Activated gamma-delta T cell treated with Interleukin-2 at 50 U/mL for 16 hours (primary cell): ENCODE data around the gene SUN3.

Experiments
- DNase-seq: peaks from one replicate; pipeline ENCODE4 v3.0.0-alpha.2; 2020

SUN3 gene

DNA sequence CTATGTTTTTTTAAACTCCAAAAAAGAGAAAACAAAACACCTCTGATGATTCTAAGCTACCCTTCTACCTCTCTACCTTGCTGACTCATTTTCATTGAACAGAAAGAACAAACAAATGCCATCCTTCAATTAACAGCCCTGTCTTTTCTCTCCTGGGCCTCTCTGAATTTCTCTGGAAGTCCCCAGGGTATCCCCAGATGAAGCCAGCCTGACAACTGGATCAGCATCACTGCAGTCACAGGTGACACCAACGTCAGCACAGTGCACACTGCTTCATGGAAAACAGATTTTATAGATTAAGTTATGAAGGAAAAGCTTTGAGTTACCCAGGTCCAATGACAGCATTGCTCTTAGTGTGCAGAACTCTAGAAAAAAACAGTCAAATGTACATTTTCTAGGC lies 55.2 kb downstream of the SUN3 start:
- no peak for DNase-seq

DNA sequence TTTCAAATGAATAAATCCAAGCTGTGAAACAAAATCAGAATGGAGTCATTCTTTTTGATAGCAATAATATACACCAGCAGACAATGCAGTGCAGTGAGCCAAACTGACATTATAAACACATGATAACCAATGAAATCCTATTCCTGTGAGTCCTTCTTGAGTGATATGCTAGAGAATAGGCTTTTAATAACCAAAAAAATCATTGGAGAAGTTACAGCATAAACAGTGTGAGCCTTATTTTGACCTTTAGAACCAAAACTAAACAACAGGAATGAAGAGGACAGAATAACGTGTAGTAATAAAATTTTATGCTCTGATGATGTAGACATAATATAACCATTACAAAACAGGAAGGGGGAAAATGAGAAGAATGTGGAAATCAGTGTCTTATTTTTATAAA lies 58.1 kb downstream of the SUN3 start:
- no peak for DNase-seq

DNA sequence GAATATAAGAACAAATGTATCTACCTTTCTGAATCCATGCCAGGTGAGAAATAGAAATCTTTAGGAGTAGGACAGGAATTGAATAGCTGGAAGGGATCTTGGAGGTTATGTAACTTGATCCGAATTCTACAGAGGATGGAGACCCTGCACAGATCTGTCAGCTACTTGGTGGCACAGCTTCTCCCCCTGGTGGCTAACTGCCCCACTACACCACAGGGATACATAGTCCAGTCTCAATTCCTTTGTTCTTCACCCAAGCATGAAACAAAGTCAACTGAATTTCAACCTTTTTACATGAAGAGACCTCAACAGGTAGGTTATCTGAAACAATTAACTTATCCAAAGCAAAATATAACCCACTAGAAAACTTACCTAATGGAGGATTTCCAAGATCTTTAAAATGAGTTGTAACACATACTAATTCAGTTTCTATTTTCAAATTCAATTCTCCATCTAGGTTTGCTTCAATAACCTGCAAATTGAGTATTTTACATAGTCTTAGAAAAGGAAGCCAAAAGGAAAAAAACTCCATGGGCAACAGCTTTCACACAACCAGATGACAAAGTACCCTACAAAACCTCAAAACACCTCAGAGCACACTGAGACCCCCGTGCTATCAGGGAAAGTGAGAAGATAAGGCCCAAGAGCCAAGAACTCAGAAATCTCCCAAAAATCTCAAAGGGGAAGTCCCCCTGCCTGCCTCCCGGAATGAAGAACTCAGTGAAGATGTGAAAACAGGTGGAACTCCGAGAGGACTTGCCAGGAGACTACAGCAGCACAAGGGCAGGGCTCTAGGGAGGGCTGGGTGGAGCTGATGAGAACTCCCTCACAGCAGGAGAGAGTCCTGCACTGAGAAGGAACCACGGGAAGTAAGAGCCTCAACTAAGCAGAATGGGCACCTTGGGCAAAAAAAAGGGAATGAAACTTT lies 59.8 kb downstream of the SUN3 start:
- peak; percentile 33 for DNase-seq

DNA sequence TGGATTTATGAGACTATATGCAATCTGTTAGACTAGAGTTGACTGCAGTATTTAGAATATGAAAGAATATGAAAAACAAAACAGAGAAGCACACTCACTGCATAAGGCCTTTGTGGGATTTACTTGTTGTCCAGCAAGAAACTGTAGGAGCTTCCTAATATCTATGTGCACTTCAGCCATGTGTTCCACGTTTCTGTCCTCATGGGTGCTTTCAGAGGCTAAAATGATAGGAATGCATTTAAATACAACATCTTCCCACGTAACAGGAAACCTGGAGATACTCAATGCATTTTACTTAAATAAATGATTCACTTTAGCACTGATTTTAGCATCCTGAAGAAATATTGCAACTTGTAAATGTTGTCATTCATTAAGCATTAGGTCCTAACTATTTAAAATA lies 61.2 kb downstream of the SUN3 start:
- no peak for DNase-seq

DNA sequence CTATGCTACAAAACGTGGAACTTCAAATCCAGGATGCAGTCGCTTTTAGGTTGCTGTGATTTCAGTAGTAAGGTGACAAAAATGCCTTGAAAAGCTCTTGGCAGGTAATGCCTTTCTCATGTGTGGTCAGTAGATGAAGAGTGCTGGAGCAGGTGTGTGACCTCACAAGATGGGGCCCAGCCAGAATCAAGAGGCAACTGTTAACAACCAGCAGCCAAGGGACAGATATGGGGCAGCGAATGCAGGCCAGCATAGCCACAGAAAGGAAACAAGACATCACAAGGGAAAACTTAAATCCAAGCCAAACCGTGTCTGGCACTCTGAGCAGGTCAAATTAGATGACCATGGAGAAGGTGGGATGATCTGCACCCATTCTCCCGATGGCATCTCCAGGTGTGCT lies 61.8 kb downstream of the SUN3 start:
- no peak for DNase-seq

DNA sequence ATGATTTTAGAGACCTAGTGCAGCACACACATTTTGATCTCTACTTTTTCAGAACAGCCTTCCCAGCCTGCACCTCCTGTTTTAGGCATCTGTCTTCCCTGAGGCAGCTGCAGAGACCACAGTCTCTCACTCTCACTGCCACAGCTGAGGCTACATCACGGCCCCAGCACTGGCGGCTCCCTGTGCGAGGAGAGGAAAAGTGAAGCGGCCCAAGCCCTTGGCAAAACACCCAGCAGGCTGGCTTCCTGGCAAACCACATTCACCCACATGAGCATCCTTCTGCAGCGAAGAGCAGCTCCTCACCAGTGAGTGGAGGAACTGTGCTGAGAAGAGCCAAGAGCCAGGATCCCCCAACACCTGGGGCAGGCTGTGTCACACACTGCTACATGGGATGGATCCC lies 63.5 kb downstream of the SUN3 start:
- no peak for DNase-seq

DNA sequence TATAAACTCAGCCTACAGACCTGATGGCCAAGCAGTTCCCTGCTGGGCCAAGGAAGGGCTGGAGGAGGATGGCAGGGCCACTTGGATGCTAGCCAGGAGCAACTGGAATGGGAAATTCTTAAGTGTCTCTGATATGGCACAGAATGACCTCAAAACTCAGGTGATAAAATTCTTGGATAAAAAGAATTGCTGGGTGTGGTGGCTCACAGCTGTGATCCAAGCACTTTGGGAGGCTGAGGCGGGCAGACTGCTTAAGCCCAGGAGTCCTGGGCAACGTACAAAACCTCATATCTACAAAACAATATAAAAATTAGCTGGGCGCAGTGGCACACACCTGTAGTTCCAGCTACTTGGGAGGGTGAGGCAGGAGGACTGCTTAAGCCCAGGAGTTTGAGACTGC lies 66.6 kb downstream of the SUN3 start:
- no peak for DNase-seq

DNA sequence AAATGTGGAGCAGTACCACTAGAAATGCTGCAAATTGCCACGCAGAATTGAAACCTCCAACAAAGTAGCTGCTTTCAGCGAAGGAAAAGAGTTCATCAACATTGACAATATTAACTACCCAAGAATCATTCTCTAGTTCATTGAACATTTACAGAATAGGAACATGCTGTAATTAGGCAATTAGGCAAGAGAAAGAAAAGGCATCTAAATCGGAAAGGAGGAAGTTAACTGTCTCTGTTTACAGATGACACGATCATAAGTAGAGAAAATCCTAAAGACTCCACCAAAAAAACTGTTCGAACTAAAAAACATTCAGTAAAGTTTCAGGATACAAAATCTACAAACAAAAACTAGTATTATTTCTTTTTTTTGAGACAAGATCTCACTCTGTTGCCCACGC lies 71.8 kb downstream of the SUN3 start:
- no peak for DNase-seq

DNA sequence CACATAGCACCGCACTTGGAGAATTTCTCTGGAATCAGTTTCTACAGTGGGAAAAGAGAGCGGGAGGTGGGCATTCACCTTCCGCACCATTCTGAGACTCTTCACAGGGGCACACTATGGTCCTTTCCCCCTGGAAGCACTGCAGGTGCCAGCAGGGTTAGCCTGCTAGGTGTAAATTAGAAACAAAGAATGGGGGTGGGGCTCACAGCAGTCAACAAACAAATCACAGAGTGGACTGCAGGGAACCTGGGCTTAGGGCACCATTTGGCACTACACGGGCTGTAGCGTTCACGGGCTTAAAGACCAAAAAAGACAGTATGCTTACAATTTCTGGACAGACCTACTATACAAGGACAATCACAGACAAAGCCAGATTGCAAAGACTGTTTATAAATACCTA lies 72.7 kb downstream of the SUN3 start:
- no peak for DNase-seq

DNA sequence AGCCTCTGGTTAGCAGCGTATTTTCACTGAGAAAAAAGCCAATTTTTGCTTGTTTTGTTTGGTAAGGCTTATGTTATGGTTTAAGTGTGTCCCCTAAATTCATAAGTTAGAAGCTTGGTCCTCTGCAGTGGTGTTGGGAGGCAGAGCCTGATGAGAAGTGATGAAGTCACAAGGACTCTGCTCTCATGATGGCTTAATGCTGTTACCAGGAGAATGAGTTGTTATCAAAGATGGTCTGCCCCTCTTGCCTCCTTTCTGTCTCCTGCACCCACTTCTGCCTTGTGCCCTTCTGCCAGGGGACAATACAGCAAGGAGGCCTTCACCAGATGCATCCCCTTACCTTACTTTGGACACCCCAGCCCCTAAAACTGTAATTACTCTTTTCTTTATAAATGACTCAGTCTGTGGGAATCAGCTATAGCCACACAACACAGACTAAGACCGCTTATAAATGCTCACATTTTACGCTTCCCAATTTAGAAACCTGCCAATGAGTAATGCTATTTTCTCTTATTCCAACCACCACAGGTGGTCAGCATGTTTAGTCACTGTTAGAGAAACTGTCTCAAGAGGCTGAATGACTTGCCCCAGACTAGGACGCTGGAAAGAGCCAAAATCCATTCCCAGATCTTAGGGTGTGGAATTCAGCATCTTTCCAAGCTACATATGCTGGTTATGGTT lies 74.5 kb downstream of the SUN3 start:
- no peak for DNase-seq

DNA sequence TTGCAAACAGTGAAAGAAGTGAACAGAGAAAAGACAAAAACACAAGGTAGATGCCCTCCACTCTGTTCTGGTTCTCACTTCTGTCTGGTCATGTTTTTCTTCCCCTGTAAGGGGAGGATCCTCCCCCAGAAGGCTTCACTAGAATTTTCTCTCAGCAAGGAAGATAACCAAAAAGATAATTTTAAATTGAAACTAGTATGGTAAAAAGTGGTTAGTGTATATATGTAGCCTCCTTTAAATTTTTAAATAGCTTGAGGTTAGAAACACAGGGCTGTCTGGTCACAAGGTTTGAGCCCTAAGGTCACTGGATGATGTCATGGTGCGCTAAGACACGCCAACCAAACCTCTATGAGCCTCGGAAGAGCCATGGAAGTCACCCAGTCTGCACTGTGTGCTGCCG lies 75.1 kb downstream of the SUN3 start:
- no peak for DNase-seq

DNA sequence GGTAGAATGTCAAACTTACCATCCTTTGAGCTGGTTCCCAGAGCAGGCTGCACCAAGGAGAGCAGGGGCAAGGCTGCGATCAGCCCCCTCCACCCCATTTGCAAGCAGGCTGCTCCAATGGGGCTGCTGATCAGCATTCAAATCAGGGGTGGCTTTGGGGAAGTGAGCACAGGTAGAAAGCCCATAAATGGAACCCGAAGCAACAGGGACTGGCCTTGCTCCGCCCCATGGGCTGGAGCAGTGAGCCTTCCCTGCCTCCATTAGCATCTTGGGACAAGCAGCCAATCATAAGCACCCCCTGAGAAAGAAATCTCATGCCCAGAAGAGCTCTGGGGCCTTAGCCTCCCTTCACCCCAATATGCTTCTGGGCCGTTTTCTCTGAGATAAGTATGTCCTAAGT lies 76.7 kb downstream of the SUN3 start:
- DNase-seq = no peak

DNA sequence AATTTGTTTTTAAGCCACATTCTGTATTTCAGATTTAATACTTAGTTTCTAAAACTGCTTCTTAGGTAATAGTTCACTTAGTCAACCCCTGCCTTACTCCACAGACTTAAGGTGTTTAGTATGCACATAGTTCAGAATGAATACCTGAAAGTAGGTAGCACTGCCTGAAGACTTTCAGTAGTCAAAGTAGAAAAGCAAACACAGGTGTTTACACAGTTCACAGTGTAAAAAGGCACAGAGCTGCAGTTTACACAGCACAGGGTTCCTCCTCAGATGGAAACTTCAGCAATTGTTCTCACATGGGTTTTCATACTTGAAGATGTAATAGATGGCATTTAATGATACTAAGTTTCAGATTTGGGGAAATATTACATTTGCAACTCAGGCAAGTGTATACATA lies 77.5 kb downstream of the SUN3 start:
- DNase-seq = no peak

DNA sequence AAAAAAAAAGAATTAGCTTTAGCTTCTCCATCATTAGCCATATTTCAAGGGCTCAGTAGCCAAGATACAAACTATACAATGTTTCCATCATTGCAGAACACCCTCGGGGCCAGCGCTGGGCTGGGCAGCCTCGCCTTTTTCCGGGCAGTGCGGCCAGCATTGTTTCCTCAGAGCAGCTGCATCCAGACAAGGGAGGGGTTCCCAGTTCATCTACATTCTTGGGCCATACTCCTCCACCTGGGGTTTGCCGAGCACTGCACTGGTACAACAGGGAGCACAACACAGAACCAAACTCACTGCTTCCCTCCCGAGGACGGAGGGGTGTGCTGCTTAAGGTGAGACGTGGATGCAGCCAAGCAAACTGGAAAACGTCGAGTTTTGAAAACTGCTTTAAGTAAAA lies 78.2 kb downstream of the SUN3 start:
- no peak for DNase-seq

DNA sequence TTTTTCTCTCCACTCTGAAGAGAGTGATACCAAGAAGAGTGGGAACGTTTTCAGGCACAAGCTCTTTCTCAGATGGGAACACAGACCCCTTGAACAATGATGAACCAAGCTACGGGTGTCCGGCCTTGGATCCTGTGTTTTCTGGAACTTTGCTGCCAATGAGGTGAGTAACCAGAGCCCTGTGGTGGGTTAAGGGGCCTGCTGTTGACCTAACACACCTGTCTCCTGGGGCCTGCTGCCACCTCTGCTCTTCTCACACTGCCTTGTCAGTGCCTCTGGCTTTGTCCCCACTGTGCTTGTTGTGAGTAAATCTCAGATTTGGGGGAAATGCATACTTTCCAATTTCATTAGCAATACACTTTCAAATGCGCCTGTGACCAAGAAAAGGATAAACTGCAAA lies 79.2 kb downstream of the SUN3 start:
- DNase-seq = no peak

DNA sequence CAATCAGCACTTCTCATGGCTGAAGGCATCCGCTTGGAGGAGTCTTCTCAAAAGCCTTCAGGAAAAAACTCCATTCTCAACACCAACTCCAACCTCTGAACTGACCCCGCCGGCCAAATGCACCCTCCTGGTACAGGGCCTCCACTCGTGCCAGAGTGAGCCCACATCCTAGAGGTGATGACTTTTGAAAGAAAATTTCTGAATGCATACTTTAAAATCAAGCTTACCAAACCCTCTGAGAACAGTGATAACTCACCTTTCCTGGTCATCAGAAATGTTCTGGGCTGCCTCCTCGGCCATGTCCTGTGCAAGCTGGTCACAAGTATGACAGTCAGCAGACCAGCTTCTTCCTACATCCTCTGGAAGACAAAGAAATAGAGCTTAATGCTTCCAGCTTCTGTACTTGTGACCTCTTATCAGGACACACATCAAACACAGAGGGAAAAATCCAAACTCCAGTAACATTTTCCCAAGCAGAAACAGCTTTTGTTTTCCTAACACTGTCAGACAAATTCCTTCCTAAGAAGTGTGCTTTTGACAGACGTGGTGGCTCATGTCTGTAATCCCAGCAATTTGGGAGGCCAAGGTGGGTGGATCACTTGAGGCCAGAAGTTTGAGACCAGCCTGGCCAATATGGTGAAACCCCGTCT lies 80.6 kb downstream of the SUN3 start, which contains the start of gene PKD1L1:
Gene PKD1L1 (minus strand): TSS at position 326 of the 650 bp plus-strand sequence. CDS start 26 bp downstream, at position 300.
- no peak for DNase-seq

DNA sequence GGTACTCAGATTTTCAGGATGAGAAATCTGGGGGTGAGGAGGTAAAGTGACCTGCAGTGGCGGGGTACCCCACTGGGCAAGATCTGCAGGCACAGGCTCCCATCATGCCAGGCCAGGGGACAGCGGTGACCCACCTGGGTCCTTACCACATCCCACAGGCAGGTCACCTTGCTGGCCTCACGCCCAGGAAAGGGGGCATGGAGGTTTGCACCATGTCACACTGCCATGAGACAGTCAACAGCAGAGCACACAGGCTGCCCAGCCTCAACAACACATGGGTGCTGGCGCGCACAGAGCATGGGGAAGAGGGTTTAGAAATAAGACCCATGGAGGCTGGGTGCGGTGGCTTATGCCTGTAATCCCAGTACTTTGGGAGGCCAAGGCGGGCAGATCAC lies 81.6 kb downstream of the SUN3 start:
- no peak for DNase-seq

DNA sequence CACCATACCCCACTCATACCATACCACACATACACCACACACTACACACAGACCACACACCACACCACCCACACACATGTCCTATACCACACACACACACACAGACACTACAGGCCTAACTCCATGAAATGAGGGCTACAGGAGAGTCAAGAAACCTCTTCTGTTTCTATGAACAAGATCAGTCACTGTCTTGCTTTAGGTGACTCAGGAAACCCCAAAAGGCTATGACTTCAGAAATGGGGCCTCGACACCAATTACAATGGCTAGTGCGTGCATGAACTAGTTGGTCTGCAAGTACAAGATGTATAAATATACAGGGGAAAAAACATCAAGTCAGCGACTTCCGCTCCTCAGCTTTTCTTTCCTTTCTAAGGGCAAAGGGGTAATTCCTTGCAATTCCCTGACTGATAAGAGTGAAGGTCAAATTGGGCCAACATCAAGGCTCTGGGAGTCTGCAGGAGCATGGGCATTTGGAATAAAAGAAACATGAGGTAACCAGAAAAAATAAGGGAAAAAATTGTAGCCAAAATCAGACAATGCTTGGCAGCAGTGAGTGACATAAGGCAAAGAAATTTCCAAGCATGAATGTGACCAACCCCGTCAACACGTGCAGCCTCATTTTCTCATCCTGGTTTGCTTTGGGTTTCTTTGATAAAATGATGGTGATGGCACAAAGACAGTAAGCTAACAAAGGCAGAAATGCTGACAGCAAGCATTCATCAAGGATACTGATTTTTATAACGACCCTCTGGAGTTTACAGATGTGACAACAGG lies 82.1 kb downstream of the SUN3 start:
- DNase-seq = no peak

DNA sequence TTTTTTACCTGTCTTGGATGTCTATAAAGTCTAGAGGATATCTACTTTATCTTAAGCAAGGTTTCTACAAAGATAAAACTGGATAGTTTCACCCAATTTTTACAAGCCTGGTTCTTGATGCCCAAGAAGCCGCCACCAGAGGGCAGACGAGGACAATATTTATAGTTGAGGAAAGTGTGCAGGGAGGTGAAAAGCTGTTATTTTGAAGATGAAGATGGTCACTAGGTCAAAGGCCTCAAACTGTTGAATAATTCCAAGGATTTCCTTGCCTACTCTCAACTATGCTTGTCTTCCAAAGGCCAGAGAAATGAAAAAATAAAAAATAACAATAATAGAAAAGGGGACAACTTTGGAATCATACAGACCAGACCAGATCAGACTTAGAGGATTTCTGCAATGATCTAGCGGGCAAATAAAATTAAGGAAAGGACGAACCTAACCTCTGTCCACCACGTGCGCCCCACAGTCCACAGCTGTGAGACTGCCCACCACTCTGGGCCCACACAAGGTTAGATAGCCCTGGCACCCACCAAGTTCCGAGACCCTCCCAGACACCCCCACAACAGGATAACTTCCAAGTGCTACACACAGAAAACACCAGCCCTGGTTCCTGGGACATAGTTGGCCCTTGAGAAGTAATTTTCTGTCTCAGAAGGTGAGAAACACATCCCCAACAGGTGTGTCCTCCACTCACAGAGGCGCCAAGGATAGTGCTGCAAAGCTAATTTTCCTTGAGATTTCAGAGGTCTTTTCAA lies 83.5 kb downstream of the SUN3 start:
- DNase-seq = peak; percentile 73

DNA sequence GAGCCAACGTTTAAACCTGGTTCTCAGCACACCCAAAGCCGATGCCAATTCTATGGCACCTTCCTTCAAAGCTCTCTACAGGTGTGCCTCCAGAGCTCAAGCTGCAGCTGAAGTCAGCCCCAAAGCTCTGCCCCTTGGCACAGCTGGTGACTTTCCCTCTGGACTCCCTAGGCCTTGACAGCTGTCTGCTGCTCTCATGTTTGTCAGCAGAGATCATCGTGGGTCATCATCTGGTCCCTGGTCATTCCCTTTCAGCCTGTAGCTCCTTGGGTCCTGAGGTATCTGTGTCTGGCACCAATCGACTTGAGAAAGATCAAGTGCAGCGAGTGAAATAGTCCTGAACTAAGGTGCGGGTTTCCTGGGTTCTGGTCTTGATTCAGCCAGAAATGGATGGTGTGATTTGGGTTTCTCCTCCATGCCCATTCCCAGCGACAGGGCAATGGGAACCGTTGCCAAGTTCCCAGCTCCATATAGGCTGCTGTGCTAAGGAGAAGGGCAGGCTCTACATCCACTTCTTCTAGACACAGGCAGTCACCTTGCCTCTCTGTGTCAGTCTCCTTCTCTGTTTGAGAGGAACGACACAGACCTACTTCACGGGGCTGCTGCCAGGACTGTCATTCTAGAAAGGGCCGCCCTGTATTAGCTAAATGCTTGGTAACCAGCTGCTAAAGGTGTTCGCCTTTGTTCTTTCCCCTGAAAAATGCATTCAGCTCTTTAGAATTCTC lies 84.2 kb downstream of the SUN3 start:
- DNase-seq = no peak

DNA sequence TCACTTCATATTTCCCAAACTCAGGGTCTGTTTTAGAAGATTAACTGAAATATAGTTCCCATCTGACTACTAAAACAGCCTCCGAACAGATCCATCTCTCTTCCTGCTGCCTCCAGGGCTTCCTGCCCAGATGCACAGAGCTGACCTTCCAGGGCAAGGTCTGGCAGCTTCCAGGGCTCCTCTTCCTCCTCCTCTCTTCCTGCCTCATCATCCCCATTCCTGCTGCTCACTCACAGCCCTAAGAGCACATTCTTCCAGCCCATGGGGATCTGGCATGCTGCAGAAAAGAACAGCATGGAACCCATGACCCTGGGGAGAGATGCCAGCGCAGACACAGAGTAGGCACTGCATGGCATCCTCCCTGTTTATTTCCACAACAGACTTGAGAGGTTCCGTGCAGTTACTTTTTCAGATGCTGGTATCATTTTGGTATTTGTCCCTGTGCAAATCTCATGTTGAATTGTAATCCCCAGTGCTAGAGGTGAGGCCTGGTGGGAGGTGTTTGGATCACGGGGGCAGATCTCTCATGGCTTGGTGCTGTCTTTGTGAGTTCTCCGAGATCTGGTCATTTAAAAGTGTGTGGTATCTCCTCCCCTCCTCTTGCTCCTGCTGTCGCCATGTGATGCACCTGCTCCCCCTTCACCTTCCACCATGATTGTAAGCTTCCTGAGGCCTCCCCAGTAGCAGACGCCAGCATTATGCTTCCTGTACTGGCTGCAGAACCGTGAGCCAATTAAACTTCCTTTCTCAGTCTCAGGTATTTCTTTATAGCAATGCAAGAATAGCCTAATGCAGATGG lies 85.0 kb downstream of the SUN3 start:
- DNase-seq = no peak
